Tibial nerve (tissue), 4 donors: ENCODE data around the gene KPNA1.

ENCODE experiments used
- EP300 ChIP-seq, 2 donors: sonication (generic); formaldehyde crosslinking; IDR thresholded peaks; one replicate each; pipeline ENCODE4 v1.6.1; 2017; ENCODE audit warnings: antibody characterized with exemption in 2 of 2, mild to moderate bottlenecking in 1 of 2
- POLR2A ChIP-seq, 2 donors: fragments of 450-650 bp; IDR thresholded peaks; one replicate each; pipeline ENCODE4 v1.6.1; 2017; ENCODE audit warnings: antibody characterized with exemption in 2 of 2, mild to moderate bottlenecking in 2 of 2, moderate library complexity in 2 of 2
- TF ChIP-seq, protein P1 (sequence below), 5 experiments: fragments of 200-600 bp in 3 of 5; fragments of 450-650 bp in 2 of 5; sonication (generic) in 3 of 5; IDR thresholded peaks; one replicate each; pipeline ENCODE4 v1.5.1; 2016 to 2019; ENCODE audit warnings: antibody characterized with exemption in 5 of 5, mild to moderate bottlenecking in 3 of 5, moderate library complexity in 2 of 5

DNA sequence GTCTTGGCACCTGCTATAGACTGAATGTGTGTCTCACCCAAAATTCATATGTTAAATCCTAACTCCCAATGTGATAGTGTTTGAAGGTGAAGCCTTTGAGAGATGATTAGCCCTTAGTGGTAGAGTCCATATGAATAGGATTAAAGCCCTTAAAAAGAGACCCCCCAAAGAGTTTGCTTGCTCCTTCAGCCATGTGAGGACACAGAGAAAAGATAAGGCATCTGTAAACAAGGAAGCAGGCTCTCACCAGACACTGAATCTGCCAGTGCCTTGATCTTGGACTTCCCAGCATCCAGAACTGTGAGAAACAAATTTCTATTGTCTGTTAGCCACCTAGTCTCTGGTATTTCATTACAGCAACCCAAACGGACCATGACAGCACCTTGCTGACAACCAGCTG, 16.6 kb downstream of the KPNA1 start:
- TF ChIP-seq, protein P1, sequence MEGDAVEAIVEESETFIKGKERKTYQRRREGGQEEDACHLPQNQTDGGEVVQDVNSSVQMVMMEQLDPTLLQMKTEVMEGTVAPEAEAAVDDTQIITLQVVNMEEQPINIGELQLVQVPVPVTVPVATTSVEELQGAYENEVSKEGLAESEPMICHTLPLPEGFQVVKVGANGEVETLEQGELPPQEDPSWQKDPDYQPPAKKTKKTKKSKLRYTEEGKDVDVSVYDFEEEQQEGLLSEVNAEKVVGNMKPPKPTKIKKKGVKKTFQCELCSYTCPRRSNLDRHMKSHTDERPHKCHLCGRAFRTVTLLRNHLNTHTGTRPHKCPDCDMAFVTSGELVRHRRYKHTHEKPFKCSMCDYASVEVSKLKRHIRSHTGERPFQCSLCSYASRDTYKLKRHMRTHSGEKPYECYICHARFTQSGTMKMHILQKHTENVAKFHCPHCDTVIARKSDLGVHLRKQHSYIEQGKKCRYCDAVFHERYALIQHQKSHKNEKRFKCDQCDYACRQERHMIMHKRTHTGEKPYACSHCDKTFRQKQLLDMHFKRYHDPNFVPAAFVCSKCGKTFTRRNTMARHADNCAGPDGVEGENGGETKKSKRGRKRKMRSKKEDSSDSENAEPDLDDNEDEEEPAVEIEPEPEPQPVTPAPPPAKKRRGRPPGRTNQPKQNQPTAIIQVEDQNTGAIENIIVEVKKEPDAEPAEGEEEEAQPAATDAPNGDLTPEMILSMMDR (IDR thresholded peaks at IDR 0.05), result no peak
- TF ChIP-seq POLR2A (IDR thresholded peaks at IDR 0.05) (no peak), EP300 (IDR thresholded peaks at IDR 0.05) (no peak)
